OCI-LY7 (cell line): Measurements from ENCODE around the gene RAB40C. TPM values are rescaled to one million over a fixed set of nuclear protein-coding genes. Genes with fewer than 3 reads are reported as not detected.

Experiments used
- BruUV-seq: library from RNA; stranded (reverse); fragments of 400-500 nt; replicated peaks from 2 replicates; lab custom pipeline; 2021; lab: Mats Ljungman, UMichigan
- CTCF ChIA-PET: fragments of 300-600 bp; sonication (Branson Sonifier 250); formaldehyde crosslinking; loops from one replicate; lab custom pipeline; 2022; ENCODE audit warnings: antibody characterized with exemption; ENCODE audit not compliant: unreplicated experiment; lab: Charles Lee
- POLR2A ChIA-PET: fragments of 300-600 bp; sonication (Branson Sonifier 250); formaldehyde crosslinking; loops from one replicate; lab custom pipeline; 2022; ENCODE audit warnings: antibody characterized with exemption; lab: Charles Lee
- DNase-seq: peaks from one replicate; pipeline ENCODE4 v3.0.0-alpha.2; 2015; ENCODE audit warnings: low spot score
- H2AFZ ChIP-seq: fragments of 200-600 bp; sonication (generic), shearing (Covaris generic); 2 replicates; pipeline ENCODE4 v1.6.1; 2014; ENCODE audit warnings: mild to moderate bottlenecking, antibody characterized with exemption, low read length, moderate library complexity
- H3K27ac ChIP-seq: fragments of 200-600 bp; sonication (generic); 2 replicates; pipeline ENCODE4 v1.5.1; 2014; ENCODE audit warnings: mixed run types, low read depth, mild to moderate bottlenecking, moderate library complexity, low read length, inconsistent platforms; ENCODE audit not compliant: poor library complexity, severe bottlenecking
- H3K36me3 ChIP-seq: fragments of 200-600 bp; sonication (generic); 2 replicates; pipeline ENCODE4 v1.6.1; 2014; ENCODE audit warnings: mild to moderate bottlenecking, antibody characterized with exemption, low read length, moderate library complexity, mixed read lengths; ENCODE audit not compliant: insufficient read depth
- H3K4me1 ChIP-seq: fragments of 200-600 bp; sonication (generic); 2 replicates; pipeline ENCODE4 v1.5.1; 2014; ENCODE audit warnings: mild to moderate bottlenecking, low read length; ENCODE audit not compliant: insufficient read depth, poor library complexity, severe bottlenecking
- H3K4me2 ChIP-seq: fragments of 200-600 bp; sonication (generic); 2 replicates; pipeline ENCODE4 v1.6.1; 2014; ENCODE audit warnings: mild to moderate bottlenecking, low read length
- H3K4me3 ChIP-seq: fragments of 200-600 bp; sonication (generic); 2 replicates; pipeline ENCODE4 v1.5.1; 2014; ENCODE audit warnings: mild to moderate bottlenecking, low read depth, low read length; ENCODE audit not compliant: poor library complexity, severe bottlenecking
- H3K79me2 ChIP-seq: fragments of 200-600 bp; sonication (generic); 2 replicates; pipeline ENCODE4 v1.6.1; 2016; ENCODE audit warnings: low read depth, mild to moderate bottlenecking, low read length, moderate library complexity, mixed read lengths; ENCODE audit not compliant: insufficient read depth
- H3K9me2 ChIP-seq: fragments of 200-600 bp; sonication (generic); 2 replicates; pipeline ENCODE4 v1.6.1; 2016; ENCODE audit warnings: mild to moderate bottlenecking, low read length, mixed read lengths; ENCODE audit not compliant: insufficient read depth
- H3K9me3 ChIP-seq: fragments of 200-600 bp; sonication (generic); 2 replicates; pipeline ENCODE4 v1.6.1; 2014; ENCODE audit warnings: mild to moderate bottlenecking, mixed run types, low read length, mixed read lengths
- H4K20me1 ChIP-seq: fragments of 200-600 bp; sonication (generic); 2 replicates; pipeline ENCODE4 v1.6.1; 2014; ENCODE audit warnings: mild to moderate bottlenecking, antibody characterized with exemption, low read length, moderate library complexity, mixed read lengths; ENCODE audit not compliant: insufficient read depth
- EZH2phosphoT487 ChIP-seq: fragments of 200-600 bp; sonication (generic); IDR thresholded peaks from 2 replicates; pipeline ENCODE4 v1.6.1; 2018; ENCODE audit warnings: low read depth, borderline replicate concordance, mild to moderate bottlenecking, mixed run types, antibody characterized with exemption, low read length, moderate library complexity, mixed read lengths
- intact Hi-C: fragments of 100-400 bp; cut with micrococcal nuclease; formaldehyde crosslinking; loops from one replicate; pipeline ENCODE4 v1.10.0; 2022; ENCODE audit not compliant: unreplicated experiment
- total RNA-seq, 2 experiments: library from RNA; depleted of rRNA in 1 of 2; stranded (reverse); fragments of >200 nt in 1 of 2; shearing (Covaris generic) in 1 of 2; gene quantifications; 2 replicates each; pipeline ENCODE4 v1.2.3, GENCODE V29; 2014 to 2022
- TF ChIP-seq, protein P1 (sequence below): fragments of 200-600 bp; sonication (generic); conservative IDR thresholded peaks from 2 replicates; pipeline ENCODE4 v1.5.1; 2014; ENCODE audit warnings: mild to moderate bottlenecking, antibody characterized with exemption, low read length, moderate library complexity, mixed read lengths

RAB40C gene
- total RNA-seq, 2 experiments from 2014 or later, result 19.3 to 20.9 TPM

- TF ChIP-seq EZH2phosphoT487, result no peak
- TF ChIP-seq, protein P1, sequence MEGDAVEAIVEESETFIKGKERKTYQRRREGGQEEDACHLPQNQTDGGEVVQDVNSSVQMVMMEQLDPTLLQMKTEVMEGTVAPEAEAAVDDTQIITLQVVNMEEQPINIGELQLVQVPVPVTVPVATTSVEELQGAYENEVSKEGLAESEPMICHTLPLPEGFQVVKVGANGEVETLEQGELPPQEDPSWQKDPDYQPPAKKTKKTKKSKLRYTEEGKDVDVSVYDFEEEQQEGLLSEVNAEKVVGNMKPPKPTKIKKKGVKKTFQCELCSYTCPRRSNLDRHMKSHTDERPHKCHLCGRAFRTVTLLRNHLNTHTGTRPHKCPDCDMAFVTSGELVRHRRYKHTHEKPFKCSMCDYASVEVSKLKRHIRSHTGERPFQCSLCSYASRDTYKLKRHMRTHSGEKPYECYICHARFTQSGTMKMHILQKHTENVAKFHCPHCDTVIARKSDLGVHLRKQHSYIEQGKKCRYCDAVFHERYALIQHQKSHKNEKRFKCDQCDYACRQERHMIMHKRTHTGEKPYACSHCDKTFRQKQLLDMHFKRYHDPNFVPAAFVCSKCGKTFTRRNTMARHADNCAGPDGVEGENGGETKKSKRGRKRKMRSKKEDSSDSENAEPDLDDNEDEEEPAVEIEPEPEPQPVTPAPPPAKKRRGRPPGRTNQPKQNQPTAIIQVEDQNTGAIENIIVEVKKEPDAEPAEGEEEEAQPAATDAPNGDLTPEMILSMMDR, result no peak
- intact Hi-C loops, result no loop called here
- H2AFZ ChIP-seq, result no peak overlapping the region
- CTCF ChIA-PET, result no interaction called here
- H3K9me3 ChIP-seq, result no peaks in the 10 kb centered on the region
- H3K27ac ChIP-seq, result no peak overlapping the region
- H3K4me1 ChIP-seq, result peaks cover 15% of the 10 kb centered on the region
- POLR2A ChIA-PET, result interaction anchor here (0.5 kb wide), 1 partner anchor 33 kb away, joined by 5 read pairs; no protein-coding TSS in a partner anchor
- no peak overlapping the region for H3K4me2 ChIP-seq
- H3K79me2 ChIP-seq, result no peaks in the 10 kb centered on the region
- no peak overlapping the region for H3K4me3 ChIP-seq
- no peaks in the 10 kb centered on the region for H3K9me2 ChIP-seq
- no peaks in the 10 kb centered on the region for H3K36me3 ChIP-seq
- DNase-seq, result no peak
- H4K20me1 ChIP-seq, result no peaks in the 10 kb centered on the region
- BruUV-seq, result no TSS peak
These were observed 27.6 kb upstream of the RAB40C start for GRCh38 chr16:561957-562938.

- H3K79me2 ChIP-seq, result no peaks in the 10 kb centered on the region
- no peak for DNase-seq
- H3K9me2 ChIP-seq, result no peaks in the 10 kb centered on the region
- ChIA-PET CTCF (no interaction called here), POLR2A (no interaction called here)
- intact Hi-C loops, result no loop called here
- no TSS peak for BruUV-seq
- peaks cover 20% of the 10 kb centered on the region for H3K4me1 ChIP-seq
- no peaks in the 10 kb centered on the region for H3K9me3 ChIP-seq
- TF ChIP-seq, protein P1, result no peak
- no peak for TF ChIP-seq EZH2phosphoT487
- H3K4me2 ChIP-seq, result no peak overlapping the region
- H3K4me3 ChIP-seq, result no peak overlapping the region
- H2AFZ ChIP-seq, result no peak overlapping the region
- H3K36me3 ChIP-seq, result no peaks in the 10 kb centered on the region
- no peaks in the 10 kb centered on the region for H4K20me1 ChIP-seq
- H3K27ac ChIP-seq, result no peak overlapping the region
These were observed 26.7 kb upstream of the RAB40C start for GRCh38 chr16:563072-563644.
